COLO668 (cell line): ENCODE measurements around the gene ARID1B.

Experiments used
- DNase-seq: peaks from one replicate; lab custom pipeline; 2025; ENCODE audit not compliant: unreplicated experiment; lab: John Stamatoyannopoulos, UW

ARID1B gene

GRCh38 chr6:156822747-156823206 lies 45.6 kb downstream of the ARID1B start:
- peak; percentile 12 for DNase-seq

DNA sequence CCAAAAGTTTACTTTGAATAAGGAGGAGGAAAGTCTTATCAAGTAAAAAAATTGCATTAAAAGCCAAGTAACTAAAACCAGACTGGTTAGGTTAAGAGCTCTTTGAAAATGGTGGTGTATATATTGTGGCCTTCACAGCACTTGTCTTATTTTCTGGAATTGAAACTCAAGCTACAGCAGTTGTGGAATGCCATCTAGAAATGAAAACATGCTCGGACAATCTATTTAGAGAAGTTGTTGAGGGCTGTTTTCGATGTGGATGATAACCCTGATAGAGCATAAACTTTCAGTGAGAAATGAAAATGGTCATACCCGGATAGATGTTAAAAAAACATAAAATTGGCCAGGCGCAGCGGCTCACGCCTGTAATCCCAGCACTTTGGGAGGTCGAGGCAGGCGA lies 47.0 kb downstream of the ARID1B start:
- no peak for DNase-seq

- no peak for DNase-seq
Observed at GRCh38 chr6:156825475-156825874, 48.3 kb downstream of the ARID1B start.

GRCh38 chr6:156826290-156826955 lies 49.2 kb downstream of the ARID1B start:
- no peak for DNase-seq

- DNase-seq, result no peak
Observed at GRCh38 chr6:156827382-156827781, 50.2 kb downstream of the ARID1B start.

DNA sequence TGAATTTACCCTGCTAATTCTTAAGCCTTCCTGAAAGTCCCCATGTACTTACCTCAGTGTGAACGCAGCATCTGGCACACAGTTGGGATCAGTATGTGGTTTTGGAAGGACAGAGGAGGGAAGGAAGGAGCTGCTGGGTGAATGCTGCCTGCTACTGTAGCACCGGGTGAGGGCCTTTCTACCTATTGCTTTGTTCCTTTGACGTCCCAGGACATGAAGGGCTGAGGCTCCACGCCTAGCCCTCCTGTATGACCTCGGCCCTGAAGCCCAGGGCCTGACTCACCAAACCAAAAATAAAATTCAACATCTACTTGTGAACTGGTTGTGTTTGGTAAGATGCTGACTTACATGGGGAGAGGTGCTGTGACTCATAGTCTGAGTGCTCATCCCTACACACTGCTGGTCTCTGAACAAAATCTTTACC lies 51.1 kb downstream of the ARID1B start:
- no peak for DNase-seq

DNA sequence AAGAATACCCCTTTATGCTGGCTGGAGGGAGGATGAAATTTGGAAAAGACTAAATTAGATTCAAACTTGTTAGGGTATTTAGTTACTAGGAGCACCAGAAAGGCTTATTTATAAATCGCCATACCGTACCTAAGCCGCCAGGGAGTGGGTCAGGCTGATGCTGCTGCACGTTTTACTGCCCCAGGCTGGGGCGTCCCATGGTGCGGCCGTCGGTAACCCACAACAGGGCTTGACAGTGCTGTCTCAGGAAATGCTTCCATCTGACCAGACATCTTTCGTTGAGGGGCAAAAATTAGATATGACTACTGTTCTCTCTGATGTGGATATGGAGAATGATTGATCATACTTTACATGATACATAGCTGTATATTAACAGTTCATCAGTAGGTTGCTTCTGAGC lies 52.9 kb downstream of the ARID1B start:
- no peak for DNase-seq

DNA sequence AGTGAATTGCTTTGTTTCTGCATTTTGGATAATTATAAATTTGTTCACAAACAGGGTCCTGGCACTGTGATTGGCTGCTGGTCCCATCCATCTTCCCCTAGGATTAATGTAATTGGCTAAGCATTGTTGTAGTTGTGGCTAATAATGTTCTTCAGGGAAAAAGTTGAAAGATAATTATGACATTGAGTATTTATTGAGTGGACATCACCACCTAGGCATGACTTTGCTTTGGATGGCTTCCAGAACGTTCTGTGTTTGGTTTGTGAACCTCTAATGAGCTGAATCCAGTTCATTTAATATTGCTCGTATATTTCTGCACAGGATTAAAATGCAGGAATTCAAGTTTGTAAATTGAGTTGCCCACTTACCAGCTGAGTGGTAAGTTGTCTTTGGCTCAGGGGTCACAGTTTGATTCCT lies 55.1 kb downstream of the ARID1B start:
- DNase-seq, result peak; percentile 33

DNA sequence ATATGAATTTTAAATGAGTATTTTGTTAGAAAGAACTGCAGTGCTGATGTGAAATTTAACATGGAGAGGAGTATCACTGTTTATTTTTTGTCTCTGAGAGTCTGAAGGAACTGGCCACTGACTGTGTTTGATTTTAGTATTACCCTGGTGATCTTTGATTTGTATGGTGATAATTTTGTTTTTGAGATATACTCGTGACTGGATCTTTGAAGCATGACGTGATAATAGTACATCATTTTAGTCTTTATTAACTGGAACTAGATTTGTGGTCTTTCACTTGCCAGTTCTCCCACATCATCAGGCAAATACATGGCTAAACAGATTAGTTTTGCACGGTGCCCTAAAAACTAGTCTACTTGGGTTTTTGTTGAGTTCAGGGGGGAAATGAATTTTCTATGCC lies 55.5 kb downstream of the ARID1B start:
- DNase-seq, result no peak

DNA sequence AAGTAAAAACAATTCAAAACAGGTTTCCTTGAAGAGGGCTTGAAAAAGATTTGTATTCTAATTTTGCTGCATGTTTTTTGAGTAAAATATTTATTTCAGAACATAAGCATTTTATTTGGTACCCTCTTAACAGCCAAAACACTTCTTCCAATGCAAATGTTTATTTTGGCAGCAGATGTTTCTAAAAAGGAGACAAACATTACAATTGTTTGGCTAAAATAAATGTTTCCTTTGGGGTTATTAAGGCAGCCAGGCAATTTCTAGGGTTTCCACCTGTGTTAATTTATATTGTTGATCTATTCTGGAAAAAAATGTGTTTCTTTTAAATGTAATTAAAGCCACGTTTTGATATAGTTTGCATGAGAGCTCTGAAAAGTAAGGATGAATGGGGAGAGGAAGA lies 56.6 kb downstream of the ARID1B start:
- DNase-seq, result no peak

GRCh38 chr6:156839129-156839528 lies 62.0 kb downstream of the ARID1B start:
- DNase-seq, result no peak

DNA sequence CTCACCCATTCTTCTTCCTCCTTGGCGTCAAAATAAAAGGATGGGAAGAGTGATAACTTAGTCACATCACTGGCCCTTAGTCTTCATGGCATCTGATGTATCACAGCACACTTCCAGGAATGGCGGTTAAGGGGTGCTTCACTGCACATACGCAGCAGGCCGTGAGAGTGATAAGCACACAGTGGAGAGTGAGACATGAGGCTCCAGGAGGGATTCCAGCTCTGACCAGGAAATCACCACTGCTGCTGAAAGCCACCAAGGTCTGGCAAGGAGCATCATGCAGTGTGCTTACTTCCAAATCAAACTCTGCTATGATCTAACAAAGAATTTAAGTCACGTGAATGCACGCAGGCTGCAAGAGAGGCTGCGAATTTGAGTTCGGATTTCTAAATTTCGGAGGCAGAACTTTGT lies 62.4 kb downstream of the ARID1B start:
- DNase-seq, result no peak

- no peak for DNase-seq
Observed at GRCh38 chr6:156840136-156840535, 63.0 kb downstream of the ARID1B start.

DNA sequence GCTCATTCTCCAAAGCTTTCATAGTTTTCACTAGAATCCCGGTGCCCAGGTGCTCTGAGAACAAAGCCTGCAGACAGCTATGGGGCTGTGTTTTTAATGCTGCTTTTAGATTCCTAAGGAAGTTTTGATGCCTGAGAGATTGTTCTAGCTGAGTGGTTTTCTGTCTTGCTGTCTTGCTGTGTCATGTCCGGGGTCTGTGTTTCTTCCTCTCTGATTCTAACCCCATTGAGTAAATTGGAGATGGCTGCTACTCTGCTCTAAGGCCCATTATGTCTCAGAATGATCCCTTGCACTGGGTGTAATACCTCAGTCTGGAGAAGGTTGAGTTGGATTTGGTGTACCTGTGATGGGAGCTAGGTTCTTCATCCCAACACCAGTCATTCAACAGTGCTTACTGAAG lies 63.4 kb downstream of the ARID1B start:
- no peak for DNase-seq

GRCh38 chr6:156841508-156841907 lies 64.3 kb downstream of the ARID1B start:
- DNase-seq, result no peak

DNA sequence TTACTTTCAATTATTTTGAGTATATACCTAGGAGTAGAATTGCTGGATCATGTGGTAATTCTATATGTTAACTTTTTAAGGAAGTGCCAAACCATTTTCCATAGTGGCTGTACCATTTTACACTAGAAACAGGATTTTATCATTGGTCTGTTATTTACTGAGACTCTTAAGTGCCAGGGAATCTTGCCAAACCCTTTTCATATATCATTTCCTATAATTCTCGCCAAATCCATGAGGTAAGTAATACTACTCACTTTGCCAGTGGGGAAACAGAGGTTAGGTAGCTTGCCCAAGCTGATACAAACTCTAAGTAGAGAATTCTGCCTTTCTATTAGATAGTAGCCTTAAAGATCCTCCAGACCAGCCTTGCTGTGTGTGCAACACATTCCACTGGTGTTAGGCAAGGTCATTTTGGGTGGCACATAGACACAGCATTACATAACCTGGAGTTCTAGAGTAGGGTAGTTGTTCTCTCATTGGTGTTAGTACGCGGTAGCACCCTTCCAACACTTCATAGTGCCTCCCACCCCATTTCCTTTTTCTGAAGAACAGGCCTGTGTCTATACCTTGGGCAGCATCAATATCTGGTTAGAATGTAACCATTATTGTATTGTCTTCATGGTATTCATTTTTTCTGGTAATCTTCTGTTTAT lies 65.5 kb downstream of the ARID1B start:
- DNase-seq, result no peak

- no peak for DNase-seq
Observed at GRCh38 chr6:156844089-156844488, 66.9 kb downstream of the ARID1B start.

GRCh38 chr6:156845454-156846155 lies 68.4 kb downstream of the ARID1B start:
- no peak for DNase-seq

DNA sequence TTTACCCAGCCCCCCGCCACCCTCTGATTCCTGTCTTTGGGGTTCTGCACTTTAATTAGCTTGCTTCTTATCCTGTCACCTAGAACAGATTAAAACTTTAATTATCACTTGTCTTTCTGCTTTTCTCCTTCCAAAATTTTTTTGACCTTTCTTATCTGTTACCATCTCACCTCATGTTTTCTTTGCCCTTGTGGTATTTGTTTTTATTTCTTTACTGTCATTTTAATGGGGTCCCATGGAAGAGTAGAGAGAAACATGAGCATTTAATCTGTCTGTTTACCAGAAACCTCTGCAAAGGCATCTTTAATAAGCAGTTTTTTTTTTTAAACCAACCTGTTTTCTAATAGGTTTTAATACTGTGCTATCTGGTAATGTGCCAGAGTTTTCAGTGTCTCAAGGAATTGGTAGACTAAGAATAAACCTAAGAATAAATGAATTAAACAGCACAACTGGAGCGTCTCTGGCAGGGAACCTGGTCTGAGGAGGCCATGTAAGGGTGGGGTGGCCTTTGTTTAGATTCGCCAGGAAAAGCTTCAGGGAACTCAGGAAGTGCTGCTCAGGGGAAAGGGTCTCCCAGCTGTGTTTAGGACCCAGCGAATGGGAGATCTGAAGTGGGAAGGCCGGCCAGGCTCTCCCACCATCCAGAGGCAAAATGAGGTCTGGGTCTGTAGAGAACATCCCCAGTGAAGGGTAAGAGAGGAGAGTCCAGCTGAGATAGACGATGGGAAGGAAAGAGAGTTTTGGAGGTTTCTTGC lies 69.8 kb downstream of the ARID1B start:
- DNase-seq, result no peak

DNA sequence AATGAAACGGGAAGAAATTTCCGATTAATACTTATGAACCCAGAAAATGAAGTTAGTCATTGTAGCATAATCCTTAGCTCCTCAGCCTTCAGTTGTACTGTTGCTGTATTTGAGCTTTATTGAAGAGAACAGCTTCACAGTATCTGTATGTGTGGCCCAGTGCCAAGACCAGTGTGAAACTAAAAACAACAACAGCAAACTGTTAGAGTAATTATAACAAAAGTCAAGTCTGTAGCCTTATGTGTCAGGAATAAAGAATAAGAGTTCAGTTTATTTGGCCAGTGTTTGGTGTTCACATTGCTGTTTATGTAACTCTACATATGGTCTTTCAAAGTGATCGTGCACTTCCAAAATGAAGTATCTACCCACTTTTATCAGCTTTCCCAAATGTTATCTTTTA lies 70.9 kb downstream of the ARID1B start:
- no peak for DNase-seq

- no peak for DNase-seq
Observed at GRCh38 chr6:156848533-156848932, 71.4 kb downstream of the ARID1B start.
